HG03159 (cell line): ENCODE data around the gene ENO1.
"Not testable (repeated sequence)": the region's sequence is repeated elsewhere in the genome, so short reads cannot be mapped to it uniquely, and the experiment has no call there.

Experiments used
- ATAC-seq: cut with Tn5 transposase; IDR thresholded peaks from one replicate; pipeline ENCODE4 v1.9.1; 2021; ENCODE audit warnings: mild to moderate bottlenecking, moderate library complexity; ENCODE audit not compliant: unreplicated experiment

Gene ENO1

DNA sequence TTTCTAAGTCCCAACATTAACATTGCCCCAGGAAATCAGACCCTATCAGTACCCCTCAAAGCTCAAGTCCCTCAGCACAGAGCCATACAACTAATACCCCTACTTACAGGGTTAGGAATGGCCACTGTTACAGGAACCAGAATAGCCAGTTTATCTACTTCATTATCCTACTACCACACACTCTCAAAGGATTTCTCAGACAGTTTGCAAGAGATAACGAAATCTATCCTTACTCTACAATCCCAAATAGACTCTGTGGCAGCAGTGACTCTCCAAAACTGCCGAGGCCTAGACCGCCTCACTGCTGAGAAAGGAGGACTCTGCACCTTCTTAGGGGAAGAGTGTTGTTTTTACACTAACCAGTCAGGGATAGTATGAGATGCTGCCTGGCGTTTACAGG is 19.0 kb upstream of the ENO1 start:
- ATAC-seq = not testable (repeated sequence)

DNA sequence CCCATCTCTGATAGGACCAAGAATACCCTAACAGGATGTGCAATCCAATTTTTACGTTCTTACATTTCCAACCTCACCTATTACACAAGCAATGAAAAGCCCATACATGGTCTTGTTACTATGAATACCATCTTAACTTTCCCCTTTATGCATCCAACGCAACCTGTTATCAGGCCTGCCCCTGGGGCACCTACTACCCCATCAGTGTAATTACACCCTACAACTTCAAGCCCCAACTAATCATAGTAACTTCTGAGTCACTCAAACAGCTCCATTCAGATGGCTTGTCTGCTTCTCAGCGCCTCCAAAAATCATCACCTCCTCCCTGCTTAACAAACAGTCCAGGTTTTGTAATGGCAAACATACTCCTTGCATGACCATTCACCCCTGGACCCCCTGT is 18.3 kb upstream of the ENO1 start:
- not testable (repeated sequence) for ATAC-seq

DNA sequence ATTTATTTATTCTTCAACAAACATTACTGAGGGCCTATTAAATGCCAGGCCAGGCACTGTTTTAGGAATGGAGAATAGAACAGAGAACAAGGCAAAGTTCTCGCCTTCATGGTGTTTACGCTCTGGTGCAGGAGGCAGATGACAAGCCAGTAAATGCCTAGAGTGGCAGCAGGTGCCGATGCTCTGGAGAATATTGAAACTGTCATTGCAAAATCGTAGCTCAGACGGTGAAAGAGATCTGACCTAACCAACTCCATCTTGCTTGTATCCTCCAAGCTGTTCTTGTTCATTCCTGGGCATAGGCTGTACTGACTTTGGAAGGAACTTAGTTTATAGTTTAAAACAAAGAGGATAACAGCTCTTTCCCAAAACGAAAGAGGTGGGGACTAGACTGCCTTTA is 13.5 kb upstream of the ENO1 start:
- no peak for ATAC-seq

DNA sequence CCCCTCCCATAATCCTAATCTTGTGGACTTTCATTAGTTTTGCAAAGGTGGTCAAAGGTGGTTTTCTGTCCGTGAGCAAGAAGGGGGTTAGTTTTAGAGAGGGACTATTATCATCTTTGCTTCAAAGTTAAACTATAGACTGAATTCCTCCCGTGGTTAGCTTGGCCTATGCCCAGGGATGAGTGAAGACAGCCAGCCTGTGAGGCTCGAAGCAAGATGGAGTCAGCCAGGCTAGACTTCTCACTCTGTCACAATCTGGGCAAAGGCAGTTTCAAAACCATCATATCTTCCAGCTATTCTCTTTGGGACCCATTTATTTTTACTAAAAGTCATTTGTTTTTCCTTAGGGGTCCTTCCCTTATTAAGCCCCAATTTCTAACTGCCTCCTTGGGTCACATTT is 12.9 kb upstream of the ENO1 start:
- no peak for ATAC-seq

DNA sequence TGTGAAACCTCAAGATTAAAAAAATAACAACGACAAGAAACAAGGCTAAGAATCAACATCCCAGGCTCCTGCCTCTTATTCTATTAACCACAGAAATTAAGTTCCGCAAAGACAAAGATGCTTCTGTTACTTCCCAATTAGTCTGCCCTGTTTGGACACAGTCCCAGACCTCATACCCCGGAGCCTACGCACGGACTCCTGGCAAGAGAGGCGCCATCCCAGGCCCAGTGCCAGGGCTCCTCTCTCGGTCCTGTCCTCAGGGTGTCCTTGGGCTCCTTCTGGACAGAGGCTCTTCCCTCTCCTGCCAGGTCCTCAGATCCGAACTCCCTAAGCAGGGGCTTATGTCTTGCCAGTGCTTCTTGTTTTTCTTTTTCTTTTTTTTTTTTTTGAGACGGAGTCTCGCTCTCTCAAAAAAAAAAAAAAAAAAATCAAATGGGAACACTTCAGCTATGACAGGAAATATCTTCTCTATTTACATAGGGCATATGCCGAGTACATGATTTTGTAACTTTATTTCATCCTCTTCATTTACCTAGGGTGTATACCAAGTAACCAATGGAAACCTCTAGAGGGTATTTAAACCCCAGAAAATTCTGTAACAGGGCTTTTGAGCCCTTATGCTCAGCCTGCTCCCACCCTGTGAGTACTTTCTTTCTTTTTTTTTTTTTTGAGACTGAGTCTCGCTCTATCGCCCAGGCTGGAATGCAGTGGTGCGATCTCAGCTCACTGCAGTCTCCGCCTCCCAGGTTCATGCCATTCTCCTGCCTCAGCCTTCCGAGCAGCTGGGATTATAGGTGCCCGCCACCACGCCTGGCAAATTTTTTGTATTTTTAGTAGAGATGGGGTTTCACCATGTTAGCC is 11.7 kb upstream of the ENO1 start:
- ATAC-seq = no peak

DNA sequence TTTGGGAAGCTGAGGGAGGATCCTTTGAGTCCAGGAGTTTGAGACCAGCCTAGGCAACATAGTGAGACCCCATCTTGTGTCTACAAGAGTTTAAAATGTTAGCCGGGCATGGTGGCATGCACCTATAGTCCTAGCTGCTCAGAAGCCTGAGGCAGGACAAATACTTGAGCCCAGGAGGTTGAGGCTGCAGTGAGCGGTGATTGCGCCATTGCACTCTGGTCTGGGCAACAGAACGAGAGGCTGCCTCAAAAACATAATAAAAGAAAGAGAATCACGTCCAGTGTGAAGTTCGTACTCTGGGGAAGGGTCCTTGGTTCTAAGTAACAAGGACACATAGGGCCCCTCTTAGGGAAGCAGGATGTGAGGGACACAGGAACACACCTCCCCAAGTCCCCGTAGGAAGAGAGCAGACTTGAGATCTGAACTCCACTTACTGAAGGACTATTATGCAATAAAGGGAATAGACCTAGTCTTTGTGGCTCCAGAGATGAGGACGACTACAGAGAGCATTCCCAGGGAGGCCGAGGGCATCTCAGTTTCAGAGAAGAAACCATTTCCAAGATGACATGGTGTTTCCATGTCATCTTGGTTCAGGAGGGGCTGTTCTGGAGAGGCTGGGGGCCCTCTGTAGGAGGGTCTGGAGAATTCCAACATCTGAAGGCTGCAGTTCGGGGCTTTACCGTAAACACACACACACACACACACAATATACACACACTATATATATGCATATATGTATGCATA is 10.8 kb upstream of the ENO1 start:
- ATAC-seq = no peak

DNA sequence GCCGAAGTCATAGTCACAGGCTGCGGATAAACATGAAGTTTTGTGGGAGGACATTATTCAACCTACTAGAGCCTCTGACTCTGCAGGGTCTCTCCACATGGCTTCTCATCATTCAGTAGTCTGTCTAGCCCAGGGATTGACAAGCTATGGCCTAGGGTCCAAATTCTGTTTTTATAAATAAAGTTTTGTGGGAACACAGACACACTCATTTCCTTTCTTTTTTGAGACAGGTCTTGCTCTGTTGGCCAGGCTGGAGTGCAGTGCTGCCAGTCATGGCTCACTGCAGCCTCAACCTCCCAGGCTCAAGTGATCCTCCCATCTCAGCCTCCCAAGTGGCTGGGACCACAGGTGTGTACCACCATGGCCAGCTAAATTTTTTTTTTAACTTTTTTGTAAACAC is 8.1 kb upstream of the ENO1 start:
- ATAC-seq = no peak

DNA sequence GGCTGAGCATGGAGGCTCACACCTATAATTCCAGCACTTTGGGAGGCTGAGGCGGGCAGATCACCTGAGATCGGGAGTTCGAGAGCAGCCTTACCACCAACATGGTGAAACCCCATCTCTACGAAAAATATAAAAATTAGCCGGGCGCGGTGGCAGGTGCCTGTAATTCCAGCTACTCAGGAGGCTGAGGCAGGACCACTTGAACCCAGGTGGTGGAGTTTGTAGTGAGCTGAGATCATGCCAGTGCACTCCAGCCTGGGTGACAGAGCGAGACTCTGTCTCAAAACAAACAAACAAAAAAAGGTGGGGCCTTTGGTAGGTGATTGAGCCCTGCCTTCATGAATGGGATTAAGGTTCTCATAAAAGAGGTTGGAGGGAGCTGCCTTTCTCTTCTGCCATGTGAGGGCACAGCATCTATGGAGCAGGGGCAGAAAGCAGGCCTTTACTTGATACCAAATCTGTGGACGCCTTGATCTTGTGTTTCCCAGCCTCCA is 7.6 kb upstream of the ENO1 start:
- not testable (repeated sequence) for ATAC-seq

DNA sequence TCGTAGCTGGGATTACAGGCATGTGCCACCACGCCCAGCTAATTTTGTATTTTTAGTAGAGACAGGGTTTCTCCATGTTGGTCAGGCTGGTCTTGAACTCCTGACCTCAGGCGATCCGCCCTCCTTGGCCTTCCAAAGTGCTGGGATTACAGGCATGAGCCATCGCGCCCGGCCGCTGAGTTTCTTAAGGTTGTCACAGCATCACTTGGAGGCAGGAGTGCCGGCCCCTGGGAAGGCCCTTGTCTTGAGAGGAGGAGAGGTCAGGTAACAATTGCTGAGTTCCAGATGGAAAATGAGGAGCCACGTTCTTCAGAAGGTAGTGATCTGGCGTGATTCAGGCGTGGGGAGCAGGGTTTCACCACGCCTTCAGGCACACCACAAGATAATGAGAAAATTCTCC is 5.6 kb upstream of the ENO1 start:
- ATAC-seq = not testable (repeated sequence)

DNA sequence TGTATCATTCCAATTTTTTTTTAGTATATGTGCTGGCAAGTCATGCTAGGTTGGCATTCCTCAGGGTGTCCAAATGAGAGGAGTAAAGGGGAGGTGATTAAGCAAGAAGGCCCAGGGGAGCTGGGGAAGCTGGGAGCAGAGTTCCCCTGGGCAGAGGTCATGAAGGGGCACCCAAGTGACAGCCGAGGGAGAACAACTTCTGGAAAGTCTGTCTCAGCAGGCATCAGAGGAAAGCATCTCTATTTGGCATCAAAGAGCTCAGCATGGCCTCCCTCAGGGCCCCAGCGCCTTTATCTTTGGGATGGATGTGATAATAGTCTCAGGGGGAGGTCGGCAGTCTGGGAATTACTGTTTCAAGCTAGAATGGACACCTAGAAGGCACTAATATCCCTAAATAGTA is 5.0 kb upstream of the ENO1 start:
- no peak for ATAC-seq

DNA sequence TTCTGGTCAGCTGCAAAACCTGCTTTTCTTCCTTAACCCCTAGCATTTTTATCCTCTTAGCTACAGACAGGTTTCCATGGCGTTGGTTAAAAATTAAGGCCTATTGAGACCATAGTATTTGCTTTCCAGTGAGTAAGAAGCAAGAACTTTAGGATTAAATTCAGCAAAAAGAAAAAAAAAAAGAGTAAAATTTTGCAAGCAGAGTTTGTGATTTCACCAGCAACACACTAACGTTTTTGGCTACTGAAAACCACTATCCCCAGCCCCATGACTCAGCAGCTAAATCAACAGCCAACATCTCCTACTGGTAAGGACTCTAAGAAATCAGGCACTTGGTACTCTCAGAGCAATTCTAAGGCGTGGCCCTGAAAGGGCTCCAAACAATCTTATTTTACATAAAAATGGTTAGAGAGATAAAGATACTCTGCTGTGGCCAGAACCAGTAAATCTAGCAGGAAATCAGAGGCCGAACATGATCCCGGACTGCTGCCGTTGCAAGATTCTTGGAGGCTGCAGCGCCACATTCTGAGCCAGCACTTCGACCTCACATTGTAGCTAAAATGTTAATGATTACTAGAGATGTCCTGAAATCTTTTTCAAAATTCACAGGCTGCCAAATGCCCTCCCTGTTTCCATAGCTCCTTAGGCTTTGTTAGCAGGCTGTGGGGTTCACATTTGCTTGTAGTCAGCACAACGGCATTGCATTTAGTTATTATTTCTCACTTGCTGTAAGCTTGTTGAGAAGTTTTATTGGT is 1.6 kb upstream of the ENO1 start:
- no peak for ATAC-seq

DNA sequence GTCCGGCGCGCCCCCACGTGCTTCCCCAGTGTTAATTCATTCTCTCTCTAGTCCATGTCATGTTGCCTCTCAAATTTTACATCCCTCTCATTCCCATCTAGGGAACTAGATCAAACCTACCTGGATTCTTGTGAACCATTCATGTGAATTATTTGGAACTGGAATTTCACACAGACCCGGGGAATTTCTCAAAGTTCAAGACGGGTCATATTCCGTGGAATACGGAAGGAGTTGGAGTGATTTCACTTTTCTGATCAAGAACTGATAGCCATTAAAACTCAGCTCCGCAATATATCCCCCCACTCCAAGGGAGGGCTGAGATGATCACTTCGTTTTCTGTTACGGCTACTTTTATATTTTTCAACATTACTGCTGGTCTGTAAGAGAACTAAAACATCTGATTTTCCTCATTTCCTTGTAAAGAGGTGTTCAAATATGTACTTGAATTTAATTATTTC is 1.0 kb upstream of the ENO1 start:
- ATAC-seq = no peak

DNA sequence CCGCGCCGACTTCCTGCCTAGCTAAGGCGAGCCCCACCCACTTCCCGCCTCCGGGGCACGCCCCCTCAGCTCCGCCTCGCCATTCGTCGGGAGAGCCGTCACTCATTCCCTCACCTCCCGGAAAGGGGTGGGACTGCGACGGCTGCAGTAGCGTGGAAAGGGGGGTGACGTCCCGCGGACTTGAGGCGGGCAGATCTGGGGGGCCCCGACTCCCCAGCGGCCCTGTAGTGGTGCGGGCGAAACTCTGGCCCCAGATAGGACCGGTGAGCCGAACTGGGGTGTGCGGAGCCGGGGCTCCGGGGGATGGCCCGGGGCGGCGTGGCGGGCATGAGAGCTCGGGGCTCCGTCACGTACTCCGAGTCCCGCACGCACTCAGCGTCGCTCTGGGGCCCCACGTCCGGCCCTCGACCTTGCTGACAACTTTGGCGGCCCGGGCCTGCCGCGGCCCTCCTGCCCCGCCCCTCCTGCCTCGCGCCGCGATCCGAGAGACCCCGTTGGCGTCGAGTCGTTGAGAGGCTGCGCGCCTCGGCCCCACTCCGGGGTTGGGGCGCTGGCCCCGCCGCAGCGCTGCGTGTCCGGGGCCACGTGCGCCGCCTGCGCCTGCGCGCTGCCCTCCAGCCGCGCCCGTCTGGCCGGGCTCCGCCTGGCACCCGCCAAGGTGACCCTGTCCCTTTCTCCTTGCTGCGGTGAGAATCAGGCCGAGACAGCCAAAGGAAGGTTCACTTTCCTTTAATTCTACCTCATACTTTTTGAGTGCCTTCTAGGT is 395 bp upstream of the ENO1 start:
- ATAC-seq = peak; percentile 78

DNA sequence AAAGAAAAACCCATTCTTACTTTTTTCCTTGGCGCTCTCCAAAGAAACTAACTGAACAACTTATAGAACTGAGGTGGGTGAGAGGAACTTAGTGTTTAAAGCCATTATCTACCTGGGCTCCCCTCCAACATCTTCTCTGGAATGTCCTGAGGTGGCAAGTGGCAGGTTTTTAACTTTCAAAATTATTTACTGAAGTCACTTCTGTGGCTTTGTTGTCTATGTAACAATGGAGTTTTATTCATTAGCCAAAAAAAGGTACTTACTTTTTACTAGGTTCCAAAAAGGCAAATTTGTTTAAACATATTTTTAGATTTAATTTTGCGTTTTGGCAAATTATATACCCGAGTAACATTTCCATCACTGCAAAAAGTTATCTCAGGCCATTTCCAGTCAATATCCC is 2.4 kb downstream of the ENO1 start:
- ATAC-seq = no peak

DNA sequence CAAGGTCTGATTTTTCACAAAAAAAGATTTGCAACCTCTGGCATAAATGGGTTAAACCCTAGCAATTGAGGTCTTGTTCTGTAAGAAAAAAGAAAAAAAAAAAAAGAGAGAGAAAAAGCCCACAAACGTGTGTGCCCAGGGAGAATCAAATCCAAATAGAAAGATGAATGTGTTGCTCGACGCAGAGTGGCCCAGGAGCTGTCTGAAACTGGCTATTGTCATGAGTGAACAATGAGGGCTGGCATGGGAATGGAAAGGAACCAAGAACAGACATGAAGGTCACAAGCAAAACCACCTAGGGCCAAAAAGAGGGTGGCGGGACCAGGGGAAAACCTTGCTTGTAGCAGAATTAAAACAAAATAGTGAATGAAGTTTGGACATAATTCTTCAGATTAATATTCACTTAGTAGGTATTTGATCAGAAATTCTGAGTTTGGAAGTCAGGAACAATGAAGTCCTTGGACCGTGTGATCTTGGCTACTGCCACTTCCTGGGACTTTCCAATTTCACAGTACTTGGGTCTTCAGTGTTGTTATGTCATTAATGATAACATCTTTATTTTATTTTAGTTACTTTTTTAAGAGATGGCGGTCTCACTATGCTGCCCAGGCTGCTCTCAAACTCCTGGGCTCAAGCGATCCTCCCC is 3.1 kb downstream of the ENO1 start:
- no peak for ATAC-seq

DNA sequence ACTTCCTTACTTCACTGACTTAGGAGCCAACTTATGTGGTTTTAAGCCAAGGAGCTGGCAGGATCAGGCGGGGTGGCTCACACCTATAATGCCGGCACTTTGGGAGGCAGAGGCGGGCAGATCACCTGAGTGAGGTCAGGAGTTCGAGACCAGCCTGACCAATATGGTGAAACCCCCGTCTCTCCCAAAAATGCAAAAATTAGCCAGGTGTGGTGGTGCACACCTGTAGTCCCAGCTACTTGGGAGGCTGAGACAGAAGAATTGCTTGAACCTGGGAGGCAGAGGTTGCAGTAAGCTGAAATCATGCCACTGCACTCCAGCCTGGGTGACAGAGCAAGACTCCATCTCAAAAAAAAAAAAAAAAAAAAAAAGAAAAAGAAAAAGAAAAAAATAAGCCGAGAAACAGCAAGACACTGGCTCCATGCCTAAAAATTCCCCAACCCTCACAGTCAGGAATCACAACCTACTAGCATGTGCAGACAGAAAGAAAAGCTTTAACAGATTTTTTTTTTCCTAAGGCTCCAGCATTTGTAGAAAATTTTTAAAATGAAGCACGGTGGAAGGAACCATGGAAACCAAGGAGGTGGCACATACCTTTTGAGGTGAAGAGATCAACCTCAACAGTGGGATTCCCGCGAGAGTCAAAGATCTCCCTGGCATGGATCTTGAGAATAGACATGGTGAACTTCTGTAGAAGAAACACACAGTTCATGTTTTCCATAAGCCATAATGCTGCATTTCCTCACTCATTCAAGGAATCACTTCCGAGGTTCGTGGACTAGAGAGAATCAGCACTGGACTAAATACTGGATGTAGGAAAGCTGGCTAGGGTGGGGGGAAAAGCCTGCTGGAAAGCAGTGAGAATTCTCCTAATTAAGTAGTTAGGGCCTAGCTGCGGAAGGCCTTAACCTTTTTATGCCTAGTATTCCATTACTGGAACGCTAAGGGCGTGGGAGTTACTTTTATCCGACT is 4.0 kb downstream of the ENO1 start:
- no peak for ATAC-seq

DNA sequence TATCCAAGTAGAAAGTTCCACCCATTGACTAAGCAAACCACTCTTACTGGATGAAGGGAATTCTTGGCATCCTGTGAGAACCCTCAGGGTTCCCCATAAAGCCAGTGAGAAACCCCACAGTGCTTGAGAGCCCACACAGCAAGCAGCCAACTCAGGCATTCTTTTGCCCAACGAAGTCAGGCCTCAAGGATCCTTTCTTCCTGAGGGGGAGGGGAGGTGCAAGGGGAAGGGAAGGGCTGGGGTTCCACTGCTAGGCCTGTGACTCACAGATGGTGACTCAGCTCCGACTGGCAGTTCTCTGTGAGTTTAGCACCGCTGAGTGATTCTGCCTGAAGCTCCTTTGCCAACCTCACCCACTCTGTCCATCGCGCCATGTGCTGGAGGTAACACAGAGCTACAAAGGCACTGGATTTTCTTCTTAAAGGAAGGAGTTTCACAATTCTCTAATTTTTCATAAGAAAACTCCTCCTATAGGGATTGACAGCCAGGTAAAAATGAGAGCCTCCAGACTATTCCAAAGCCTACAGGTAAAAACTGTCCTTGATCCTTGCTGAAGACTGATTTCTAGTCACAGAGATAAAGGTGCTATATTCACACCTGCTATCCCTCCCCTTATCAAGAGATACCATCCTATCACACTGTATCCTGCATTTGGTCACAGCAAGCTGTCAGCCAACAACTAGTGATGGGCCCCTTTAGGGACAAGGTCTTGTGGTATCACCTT is 4.8 kb downstream of the ENO1 start:
- no peak for ATAC-seq

DNA sequence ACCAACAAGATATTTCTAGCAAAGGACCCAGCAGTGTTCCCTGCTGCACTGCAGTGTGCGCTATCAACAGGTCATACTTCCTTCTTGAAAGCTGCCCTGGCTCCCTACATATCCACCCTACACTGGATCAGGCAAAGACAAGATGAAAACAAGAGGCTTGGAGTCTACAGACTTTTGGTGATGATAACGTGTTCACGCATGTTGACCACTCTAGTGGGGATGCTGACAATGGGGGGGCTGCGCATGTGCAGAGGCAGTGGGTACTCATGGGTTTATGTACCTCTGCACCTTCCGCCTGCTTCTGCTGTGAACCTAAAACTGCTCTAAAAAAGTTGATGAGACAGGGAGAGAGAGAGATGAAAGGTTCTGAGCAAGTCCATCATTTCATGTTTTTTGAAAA is 5.5 kb downstream of the ENO1 start:
- no peak for ATAC-seq
